H1 (cell line): ENCODE measurements around the gene PTPN18. TPM values are rescaled to one million over a fixed set of nuclear protein-coding genes. Genes with fewer than 3 reads are reported as not detected.
A peak's percentile ranks its signal among the peaks of the same experiment; 100 is the strongest.

Experiments used
- BCL11A ChIP-seq, 2 experiments: IDR thresholded peaks; one replicate each; pipeline ENCODE4 v1.6.1; 2011; ENCODE audit warnings: low read depth in 2 of 2, low read length in 2 of 2, mild to moderate bottlenecking in 2 of 2
- CREB1 ChIP-seq: IDR thresholded peaks from 2 replicates; pipeline ENCODE4 v1.6.1; 2012; ENCODE audit warnings: inconsistent platforms
- EGR1 ChIP-seq: IDR thresholded peaks from 2 replicates; pipeline ENCODE4 v1.6.1; 2011; ENCODE audit warnings: low read depth, low read length, borderline replicate concordance
- JUN ChIP-seq: IDR thresholded peaks from 2 replicates; pipeline ENCODE4 v1.6.1; 2011; ENCODE audit warnings: low read depth, mild to moderate bottlenecking, improper control_type of control experiment, low read length
- POLR2AphosphoS5 ChIP-seq: IDR thresholded peaks from 2 replicates; pipeline ENCODE4 v1.6.1; 2011; ENCODE audit warnings: low read depth, low read length
- SIN3A ChIP-seq, 2 experiments: IDR thresholded peaks in 1 of 2; conservative IDR thresholded peaks in 1 of 2; 2 replicates each; pipeline ENCODE4 v1.6.1; 2011 to 2012; ENCODE audit warnings: low read length in 2 of 2, improper control_type of control experiment in 1 of 2, low read depth in 1 of 2, mild to moderate bottlenecking in 1 of 2
- polyA plus RNA-seq, 7 experiments: library from polyadenylated mRNA; depleted of rRNA in 3 of 7; stranded (reverse) in 5 of 7; unstranded in 2 of 7; fragments of >200 nt in 5 of 7; fragments of 200-250 nt in 2 of 7; gene quantifications; 1 replicate in 5 of 7; 2 replicates in 1 of 7; 4 replicates in 1 of 7; pipeline versions ENCODE4 v1.2.1 to v1.2.3, GENCODE V29; 2011 to 2013; ENCODE audit warnings: missing spikeins in 2 of 7, mixed read lengths in 2 of 7
- total RNA-seq: library from RNA; stranded (reverse); fragmentation: NEBNext Ultra II Directional; extraction: Animal tissue kit (Norgen Biotek cat#: 25700); gene quantifications from 2 replicates; pipeline ENCODE4 v1.2.1, GENCODE V29; 2021
- TF ChIP-seq, protein P1 (sequence below): fragments of 300-600 bp; sonication (generic); IDR thresholded peaks from 2 replicates; pipeline ENCODE4 v1.7.1; 2012; ENCODE audit warnings: low read length, moderate library complexity, mild to moderate bottlenecking, inconsistent platforms; ENCODE audit not compliant: insufficient replicate concordance
- TF ChIP-seq, protein P2 (sequence below): IDR thresholded peaks from 2 replicates; pipeline ENCODE4 v1.6.1; 2012; ENCODE audit warnings: inconsistent platforms

Gene PTPN18
- total and polyA plus RNA-seq, 2 of the 8 experiments (the other 6 are each of a cell fraction or from before 2014, with no cell fraction given), result 13.2 to 14.7 TPM

DNA sequence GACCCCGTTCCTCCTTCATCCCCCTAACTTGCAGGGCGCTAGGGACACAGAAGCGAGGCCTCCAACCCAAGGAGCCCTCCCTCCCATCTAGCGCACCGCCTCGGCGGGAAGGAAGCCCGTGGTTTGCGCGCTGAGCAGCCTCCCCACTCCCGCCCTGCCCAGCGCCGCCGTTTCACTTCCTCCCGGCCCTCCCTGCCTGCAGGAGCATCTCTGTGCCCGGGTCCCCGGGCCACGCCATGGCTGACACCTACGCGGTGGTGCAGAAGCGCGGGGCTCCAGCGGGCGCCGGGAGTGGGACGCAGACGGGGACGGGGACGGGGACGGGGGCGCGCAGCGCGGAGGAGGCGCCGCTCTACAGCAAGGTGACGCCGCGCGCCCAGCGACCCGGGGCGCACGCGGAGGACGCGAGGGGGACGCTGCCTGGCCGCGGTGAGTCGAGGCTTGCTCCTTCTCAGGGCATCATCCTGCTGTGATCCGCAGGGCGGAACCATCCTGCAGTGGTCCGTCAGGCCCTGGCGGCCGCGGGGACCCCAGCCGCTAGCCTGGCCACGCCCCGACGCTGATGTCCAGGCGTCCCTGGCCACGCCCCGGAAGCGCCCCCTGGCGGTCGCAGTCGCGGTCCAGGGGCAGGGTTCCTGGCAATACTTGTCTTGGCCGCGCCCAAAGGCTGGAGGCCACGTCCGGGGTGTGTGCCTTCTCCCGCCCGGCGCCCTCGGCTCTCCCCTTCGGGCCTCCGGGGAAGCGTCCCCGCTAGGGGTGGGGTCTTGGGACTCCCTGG is 16.4 kb downstream of the PTPN18 start (continued):
- TF ChIP-seq, protein P1, sequence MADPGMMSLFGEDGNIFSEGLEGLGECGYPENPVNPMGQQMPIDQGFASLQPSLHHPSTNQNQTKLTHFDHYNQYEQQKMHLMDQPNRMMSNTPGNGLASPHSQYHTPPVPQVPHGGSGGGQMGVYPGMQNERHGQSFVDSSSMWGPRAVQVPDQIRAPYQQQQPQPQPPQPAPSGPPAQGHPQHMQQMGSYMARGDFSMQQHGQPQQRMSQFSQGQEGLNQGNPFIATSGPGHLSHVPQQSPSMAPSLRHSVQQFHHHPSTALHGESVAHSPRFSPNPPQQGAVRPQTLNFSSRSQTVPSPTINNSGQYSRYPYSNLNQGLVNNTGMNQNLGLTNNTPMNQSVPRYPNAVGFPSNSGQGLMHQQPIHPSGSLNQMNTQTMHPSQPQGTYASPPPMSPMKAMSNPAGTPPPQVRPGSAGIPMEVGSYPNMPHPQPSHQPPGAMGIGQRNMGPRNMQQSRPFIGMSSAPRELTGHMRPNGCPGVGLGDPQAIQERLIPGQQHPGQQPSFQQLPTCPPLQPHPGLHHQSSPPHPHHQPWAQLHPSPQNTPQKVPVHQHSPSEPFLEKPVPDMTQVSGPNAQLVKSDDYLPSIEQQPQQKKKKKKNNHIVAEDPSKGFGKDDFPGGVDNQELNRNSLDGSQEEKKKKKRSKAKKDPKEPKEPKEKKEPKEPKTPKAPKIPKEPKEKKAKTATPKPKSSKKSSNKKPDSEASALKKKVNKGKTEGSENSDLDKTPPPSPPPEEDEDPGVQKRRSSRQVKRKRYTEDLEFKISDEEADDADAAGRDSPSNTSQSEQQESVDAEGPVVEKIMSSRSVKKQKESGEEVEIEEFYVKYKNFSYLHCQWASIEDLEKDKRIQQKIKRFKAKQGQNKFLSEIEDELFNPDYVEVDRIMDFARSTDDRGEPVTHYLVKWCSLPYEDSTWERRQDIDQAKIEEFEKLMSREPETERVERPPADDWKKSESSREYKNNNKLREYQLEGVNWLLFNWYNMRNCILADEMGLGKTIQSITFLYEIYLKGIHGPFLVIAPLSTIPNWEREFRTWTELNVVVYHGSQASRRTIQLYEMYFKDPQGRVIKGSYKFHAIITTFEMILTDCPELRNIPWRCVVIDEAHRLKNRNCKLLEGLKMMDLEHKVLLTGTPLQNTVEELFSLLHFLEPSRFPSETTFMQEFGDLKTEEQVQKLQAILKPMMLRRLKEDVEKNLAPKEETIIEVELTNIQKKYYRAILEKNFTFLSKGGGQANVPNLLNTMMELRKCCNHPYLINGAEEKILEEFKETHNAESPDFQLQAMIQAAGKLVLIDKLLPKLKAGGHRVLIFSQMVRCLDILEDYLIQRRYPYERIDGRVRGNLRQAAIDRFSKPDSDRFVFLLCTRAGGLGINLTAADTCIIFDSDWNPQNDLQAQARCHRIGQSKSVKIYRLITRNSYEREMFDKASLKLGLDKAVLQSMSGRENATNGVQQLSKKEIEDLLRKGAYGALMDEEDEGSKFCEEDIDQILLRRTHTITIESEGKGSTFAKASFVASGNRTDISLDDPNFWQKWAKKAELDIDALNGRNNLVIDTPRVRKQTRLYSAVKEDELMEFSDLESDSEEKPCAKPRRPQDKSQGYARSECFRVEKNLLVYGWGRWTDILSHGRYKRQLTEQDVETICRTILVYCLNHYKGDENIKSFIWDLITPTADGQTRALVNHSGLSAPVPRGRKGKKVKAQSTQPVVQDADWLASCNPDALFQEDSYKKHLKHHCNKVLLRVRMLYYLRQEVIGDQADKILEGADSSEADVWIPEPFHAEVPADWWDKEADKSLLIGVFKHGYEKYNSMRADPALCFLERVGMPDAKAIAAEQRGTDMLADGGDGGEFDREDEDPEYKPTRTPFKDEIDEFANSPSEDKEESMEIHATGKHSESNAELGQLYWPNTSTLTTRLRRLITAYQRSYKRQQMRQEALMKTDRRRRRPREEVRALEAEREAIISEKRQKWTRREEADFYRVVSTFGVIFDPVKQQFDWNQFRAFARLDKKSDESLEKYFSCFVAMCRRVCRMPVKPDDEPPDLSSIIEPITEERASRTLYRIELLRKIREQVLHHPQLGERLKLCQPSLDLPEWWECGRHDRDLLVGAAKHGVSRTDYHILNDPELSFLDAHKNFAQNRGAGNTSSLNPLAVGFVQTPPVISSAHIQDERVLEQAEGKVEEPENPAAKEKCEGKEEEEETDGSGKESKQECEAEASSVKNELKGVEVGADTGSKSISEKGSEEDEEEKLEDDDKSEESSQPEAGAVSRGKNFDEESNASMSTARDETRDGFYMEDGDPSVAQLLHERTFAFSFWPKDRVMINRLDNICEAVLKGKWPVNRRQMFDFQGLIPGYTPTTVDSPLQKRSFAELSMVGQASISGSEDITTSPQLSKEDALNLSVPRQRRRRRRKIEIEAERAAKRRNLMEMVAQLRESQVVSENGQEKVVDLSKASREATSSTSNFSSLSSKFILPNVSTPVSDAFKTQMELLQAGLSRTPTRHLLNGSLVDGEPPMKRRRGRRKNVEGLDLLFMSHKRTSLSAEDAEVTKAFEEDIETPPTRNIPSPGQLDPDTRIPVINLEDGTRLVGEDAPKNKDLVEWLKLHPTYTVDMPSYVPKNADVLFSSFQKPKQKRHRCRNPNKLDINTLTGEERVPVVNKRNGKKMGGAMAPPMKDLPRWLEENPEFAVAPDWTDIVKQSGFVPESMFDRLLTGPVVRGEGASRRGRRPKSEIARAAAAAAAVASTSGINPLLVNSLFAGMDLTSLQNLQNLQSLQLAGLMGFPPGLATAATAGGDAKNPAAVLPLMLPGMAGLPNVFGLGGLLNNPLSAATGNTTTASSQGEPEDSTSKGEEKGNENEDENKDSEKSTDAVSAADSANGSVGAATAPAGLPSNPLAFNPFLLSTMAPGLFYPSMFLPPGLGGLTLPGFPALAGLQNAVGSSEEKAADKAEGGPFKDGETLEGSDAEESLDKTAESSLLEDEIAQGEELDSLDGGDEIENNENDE, result no peak
- TF ChIP-seq, protein P2, sequence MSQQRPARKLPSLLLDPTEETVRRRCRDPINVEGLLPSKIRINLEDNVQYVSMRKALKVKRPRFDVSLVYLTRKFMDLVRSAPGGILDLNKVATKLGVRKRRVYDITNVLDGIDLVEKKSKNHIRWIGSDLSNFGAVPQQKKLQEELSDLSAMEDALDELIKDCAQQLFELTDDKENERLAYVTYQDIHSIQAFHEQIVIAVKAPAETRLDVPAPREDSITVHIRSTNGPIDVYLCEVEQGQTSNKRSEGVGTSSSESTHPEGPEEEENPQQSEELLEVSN, result peak; percentile 46
- TF ChIP-seq POLR2AphosphoS5, result peak; percentile 77
- 0 out of 2 replicates have a peak, but pooled peaks have one; percentile 47 for TF ChIP-seq EGR1
- TF ChIP-seq CREB1, result peak; percentile 78
- peak; percentile 3 to 63; a peak in 1 of 4 replicates for TF ChIP-seq SIN3A (conservative IDR thresholded peaks at IDR 0.05 in 1 of 2, IDR thresholded peaks at IDR 0.05 in 1 of 2; ENCODE audit: low read depth in 1 of 2, low read length in 2 of 2)
- TF ChIP-seq JUN, result no peak
- TF ChIP-seq BCL11A (IDR thresholded peaks at IDR 0.05; ENCODE audit: low read depth in 2 of 2, low read length in 2 of 2), result no peak
